GM18861 (cell line): ENCODE results near the gene DEDD.

Source experiments
- ATAC-seq: cut with Tn5 transposase; IDR thresholded peaks from one replicate; pipeline ENCODE4 v1.9.1; 2021; ENCODE audit not compliant: unreplicated experiment

Gene DEDD, protein sequence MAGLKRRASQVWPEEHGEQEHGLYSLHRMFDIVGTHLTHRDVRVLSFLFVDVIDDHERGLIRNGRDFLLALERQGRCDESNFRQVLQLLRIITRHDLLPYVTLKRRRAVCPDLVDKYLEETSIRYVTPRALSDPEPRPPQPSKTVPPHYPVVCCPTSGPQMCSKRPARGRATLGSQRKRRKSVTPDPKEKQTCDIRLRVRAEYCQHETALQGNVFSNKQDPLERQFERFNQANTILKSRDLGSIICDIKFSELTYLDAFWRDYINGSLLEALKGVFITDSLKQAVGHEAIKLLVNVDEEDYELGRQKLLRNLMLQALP

DNA sequence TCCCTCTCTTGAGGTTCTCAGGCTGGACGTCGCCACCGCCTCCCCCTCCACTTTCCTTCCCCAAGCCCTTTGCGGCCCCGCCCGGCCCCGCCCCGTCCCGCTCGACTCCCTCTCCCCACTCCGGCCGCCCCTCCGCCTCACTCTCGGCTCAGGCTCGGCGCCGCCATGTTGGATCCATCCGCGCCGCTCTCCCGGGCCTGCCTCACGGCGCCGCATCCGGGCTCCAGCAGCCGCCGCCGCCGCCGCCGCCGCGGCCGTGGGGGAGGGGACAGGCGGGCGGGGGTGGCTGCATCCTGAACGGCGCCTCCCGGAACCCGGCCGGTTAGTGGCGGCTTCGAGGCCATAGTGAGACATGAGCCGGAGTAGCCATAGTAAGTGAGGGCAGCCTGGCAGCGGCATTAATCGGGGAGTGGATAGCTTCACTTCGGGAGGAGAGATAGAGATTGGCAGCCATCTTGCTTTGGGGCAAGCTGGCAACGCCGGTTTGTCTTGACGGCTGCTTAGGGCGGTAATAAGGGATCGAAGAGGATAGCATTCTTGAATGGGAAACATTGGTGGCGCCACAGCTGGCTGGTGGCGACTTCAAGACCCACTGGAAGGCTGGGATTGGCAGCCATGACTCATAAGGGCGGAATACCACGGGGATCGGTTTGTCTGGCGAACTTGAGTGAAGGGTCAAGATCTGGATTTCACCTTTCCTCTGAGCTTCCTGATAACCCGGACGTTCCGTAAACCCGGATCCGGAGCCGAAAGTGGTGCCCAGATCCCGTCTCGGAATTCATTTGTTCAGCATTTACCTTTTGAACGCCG, at the start of gene DEDD:
Gene DEDD (minus strand): TSS at position 258 of the 810 bp plus-strand sequence. CDS start 8,205 bp downstream, outside the sequence.
- peak; percentile 96 for ATAC-seq

DNA sequence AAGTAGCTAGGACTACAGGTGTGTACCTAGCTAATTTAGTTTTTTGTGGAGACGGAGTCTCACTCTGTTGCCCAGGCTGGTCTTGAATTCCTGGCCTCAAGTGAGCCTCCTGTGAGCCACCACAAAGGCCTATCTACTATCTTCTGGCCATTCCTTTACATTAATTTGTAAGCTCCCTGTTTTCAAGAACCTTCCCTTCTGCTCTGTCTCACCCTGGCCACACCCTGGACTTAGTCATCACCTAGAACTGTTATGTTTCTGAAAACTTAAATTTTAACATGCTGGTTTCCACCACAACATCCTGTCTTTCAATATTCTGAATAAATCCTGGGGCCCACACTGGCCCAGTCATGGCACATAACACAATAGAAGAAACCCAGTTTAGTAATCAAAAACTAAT, 49.7 kb upstream of the DEDD start:
- ATAC-seq, result peak; percentile 46

GRCh38 chr1:161180639-161181038, 48.2 kb upstream of the DEDD start:
- ATAC-seq, result no peak

GRCh38 chr1:161179698-161180097, 47.2 kb upstream of the DEDD start:
- no peak for ATAC-seq

DNA sequence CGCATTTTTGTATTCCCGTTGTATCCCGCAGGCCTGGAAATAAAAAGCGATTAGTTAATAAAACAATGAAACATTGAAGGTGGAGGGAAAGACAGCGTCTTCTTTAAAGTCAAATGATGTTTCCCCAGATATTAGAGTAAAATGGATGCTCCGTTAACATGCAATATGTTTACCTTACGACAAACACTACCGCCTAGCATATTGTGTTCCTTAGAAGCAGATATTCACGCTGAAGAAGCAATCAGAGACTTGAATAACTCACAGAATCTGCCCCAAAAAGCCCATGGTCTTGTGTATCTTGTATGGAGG, 45.4 kb upstream of the DEDD start:
- no peak for ATAC-seq

DNA sequence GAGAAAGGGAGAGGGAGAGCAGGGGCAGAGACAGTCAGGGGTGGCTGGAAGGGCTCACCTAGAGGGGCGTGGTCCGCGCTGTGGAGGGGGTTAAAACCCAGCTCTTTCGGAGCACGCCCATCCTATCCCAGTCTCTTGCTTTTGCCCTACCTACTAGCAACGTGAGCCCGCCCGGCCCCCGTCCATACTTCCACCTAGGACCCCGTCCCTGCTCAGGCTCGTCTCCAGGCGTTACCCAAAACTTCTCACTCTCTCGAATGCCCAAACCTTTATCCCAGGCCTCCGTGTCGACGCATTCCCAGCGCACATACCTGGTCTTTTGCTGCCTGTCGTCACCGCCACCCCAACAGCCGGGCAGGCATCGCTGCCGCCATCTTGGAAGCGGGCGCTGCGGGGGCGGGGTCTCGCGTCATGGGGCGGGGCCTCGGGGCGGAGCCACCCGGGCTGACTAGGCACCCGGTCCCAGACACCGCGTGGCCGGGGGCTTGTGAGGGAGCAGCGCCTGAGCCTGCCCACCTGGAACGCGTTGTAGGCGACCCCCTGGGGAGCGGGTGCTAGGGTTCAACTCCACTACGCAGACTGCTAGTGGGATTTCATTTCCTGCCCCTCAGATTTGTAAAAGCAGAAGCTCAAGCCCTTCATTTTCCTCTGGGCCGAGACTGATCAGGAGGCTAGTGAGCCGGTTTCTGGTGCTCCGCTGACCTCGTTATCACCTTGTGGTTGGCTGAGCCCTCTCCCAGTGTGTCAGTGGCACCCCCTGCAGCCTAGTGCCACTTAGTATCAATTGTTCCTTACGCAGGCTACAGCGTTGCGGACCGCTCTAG, 44.9 kb upstream of the DEDD start, which contains the start of gene B4GALT3:
Gene B4GALT3 (minus strand): TSS at position 396 of the 824 bp plus-strand sequence. CDS start 1,447 bp downstream, outside the sequence.
- peak; percentile 56 for ATAC-seq

GRCh38 chr1:161176468-161177111, 44.1 kb upstream of the DEDD start:
- ATAC-seq, result no peak

GRCh38 chr1:161175771-161176453, 43.4 kb upstream of the DEDD start:
- ATAC-seq, result no peak

DNA sequence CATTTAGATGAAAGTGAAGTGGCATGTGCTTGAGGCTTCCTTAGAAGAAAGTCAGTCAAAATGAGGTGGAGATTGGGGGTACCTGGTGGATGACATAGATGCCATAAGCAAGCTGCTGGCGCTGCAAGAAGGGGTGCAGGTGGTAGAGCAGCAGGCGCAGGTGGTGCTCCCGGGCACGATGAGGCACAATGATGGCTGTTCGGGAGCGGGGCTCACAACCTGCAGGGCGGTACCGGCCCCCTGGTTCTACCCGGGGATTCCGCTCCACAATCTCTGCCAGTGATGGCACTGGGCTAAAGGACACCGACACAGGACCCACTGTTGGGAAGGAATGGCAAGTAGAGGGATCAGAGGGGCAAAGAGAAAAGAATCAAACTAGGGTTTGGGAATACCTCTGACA, 42.4 kb upstream of the DEDD start:
- no peak for ATAC-seq

GRCh38 chr1:161173711-161174110, 41.2 kb upstream of the DEDD start:
- ATAC-seq, result no peak

DNA sequence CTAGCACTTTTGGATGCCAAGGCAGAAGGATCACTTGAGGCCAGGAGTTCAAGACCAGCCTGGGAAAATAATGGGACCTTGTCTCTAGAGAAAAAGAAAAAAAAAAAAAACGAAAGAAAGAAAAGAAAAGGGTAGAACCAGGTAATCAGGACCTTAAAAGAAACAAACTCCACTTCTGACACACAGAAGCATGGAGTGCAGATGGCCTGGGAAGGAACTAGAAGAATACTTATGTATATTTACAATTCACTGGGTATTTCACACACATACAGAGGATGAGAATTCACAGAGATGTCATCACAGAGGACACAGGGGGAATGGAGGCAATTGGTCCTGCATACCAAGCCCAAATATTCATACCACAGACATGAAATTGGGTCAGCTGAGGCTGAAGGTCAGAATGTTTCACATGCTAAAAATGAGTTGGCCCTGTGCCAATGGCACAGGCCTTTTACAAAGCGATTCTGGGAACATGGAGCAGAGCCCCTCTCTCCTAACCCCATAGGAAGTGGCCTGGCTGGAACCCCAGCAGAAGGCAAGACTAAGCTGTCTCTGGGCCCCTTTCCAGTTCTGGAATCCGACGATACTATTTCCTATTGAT, 40.4 kb upstream of the DEDD start:
- ATAC-seq, result no peak

DNA sequence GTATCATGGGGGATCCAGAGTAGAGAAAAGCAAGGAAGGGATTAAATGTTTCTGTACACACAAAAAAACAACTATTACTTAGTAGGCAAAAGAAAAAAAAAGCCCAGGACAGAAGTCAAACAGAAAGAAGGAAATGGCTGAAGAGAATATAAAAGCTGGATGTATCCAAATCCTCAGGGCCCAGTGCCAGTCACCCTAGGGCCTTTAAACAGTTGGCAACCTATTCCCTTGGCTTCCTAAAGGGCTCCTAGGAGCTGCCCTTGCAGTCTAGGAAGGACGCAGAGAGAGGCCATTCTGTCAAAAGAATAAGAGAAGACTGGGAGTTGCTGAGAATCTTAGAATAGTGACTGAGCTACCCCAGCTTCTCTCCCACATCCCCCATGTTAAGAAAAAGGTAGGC, 39.9 kb upstream of the DEDD start:
- ATAC-seq, result no peak

DNA sequence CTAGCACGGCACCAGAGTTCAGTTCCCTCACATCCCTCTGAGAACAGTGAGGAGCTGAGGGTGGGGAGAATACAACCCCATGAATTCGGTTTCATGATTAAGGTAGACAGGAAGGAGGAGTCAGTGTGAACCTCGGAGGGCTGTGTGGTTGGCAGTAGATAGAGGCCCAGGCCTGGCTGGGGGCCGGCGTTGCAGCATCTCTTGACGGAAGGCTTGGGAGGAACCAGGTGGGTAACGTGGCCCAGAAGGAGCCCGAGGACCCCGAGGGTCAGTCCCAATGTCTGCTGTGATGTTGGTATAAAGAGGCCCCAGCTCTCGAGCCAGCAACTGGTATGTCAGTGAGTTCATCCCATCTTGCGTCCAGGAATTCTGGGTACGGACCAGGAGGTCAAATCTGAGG, 39.2 kb upstream of the DEDD start:
- no peak for ATAC-seq

- ATAC-seq, result no peak
Observed at GRCh38 chr1:161171191-161171590, 38.7 kb upstream of the DEDD start.

GRCh38 chr1:161168906-161169305, 36.4 kb upstream of the DEDD start:
- no peak for ATAC-seq

GRCh38 chr1:161166669-161167548, 34.4 kb upstream of the DEDD start:
- no peak for ATAC-seq

GRCh38 chr1:161165742-161166668, 33.5 kb upstream of the DEDD start, which contains the start of gene PPOX:
Gene PPOX (plus strand): TSS chr1:161166426. CDS start chr1:161166848, 422 bp downstream.
- ATAC-seq, result peak; percentile 92
